Type B pancreatic cell (in vitro differentiated cells): ENCODE results near the gene PPP1R13L. TPM values are rescaled to one million over a fixed set of nuclear protein-coding genes. Genes with fewer than 3 reads are reported as not detected.
"Not testable (repeated sequence)": the region's sequence is repeated elsewhere in the genome, so short reads cannot be mapped to it uniquely, and the experiment has no call there.

Source experiments
- DNase-seq: peaks from one replicate; pipeline ENCODE4 v3.0.0; 2021; ENCODE audit warnings: mixed read lengths; ENCODE audit not compliant: unreplicated experiment; ENCODE audit errors: extremely low spot score
- H3K27ac Mint-ChIP-seq: 2 replicates; pipeline ENCODE4 v1.8.0; 2021; ENCODE audit warnings: mild to moderate bottlenecking, mixed read lengths
- H3K27me3 Mint-ChIP-seq: 2 replicates; pipeline ENCODE4 v1.8.0; 2021; ENCODE audit warnings: mixed read lengths
- H3K36me3 Mint-ChIP-seq: 2 replicates; pipeline ENCODE4 v1.8.0; 2021; ENCODE audit warnings: mixed read lengths
- H3K4me1 Mint-ChIP-seq: one replicate; pipeline ENCODE4 v1.8.0; 2021; ENCODE audit warnings: mixed read lengths; ENCODE audit not compliant: unreplicated experiment
- H3K4me3 Mint-ChIP-seq: 2 replicates; pipeline ENCODE4 v1.8.0; 2021; ENCODE audit warnings: mild to moderate bottlenecking, mixed read lengths
- H3K9me3 Mint-ChIP-seq: 2 replicates; pipeline ENCODE4 v1.8.0; 2021; ENCODE audit warnings: mixed read lengths
- total RNA-seq: library from RNA; stranded (reverse); gene quantifications from 2 replicates; pipeline ENCODE4 v1.2.1, GENCODE V29; 2021; ENCODE audit warnings: low replicate concordance
- TF ChIP-seq, protein P1 (sequence below): fragments of 200-600 bp; sonication (generic); conservative IDR thresholded peaks from 2 replicates; pipeline ENCODE4 v1.5.0; 2021; ENCODE audit warnings: antibody characterized with exemption, mild to moderate bottlenecking

PPP1R13L gene
- total RNA-seq, 1 donor from 2014 or later = 38.6 TPM

DNA sequence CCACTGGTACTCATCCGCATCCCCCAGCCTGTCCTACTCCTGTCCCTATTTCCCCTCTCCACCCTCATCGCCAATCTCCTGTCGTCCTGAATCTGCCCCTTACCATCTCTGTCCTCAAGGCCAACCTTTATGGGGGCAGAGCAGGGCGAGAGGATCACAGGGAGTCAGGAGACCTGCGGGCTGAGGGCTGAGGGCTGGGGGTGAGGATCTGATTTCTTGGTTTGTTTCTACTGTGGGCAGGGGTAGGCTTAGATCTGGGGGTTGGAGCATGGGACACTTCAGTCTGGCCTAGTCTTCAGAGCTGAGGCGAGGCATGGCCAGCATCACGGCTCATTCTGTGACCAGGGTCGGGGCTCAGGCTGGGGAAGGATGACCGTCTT is 35.4 kb upstream of the PPP1R13L start:
- no peaks in the 10 kb centered on the region for H3K36me3 Mint-ChIP-seq
- DNase-seq = no peak
- peak overlapping the region; percentile 86 for H3K4me3 Mint-ChIP-seq
- no peaks in the 10 kb centered on the region for H3K9me3 Mint-ChIP-seq
- peaks cover 18% of the 10 kb centered on the region for H3K4me1 Mint-ChIP-seq
- TF ChIP-seq, protein P1, sequence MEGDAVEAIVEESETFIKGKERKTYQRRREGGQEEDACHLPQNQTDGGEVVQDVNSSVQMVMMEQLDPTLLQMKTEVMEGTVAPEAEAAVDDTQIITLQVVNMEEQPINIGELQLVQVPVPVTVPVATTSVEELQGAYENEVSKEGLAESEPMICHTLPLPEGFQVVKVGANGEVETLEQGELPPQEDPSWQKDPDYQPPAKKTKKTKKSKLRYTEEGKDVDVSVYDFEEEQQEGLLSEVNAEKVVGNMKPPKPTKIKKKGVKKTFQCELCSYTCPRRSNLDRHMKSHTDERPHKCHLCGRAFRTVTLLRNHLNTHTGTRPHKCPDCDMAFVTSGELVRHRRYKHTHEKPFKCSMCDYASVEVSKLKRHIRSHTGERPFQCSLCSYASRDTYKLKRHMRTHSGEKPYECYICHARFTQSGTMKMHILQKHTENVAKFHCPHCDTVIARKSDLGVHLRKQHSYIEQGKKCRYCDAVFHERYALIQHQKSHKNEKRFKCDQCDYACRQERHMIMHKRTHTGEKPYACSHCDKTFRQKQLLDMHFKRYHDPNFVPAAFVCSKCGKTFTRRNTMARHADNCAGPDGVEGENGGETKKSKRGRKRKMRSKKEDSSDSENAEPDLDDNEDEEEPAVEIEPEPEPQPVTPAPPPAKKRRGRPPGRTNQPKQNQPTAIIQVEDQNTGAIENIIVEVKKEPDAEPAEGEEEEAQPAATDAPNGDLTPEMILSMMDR = no peak
- H3K27ac Mint-ChIP-seq = peak overlapping the region; percentile 82
- H3K27me3 Mint-ChIP-seq = peaks cover under 1% of the 10 kb centered on the region

DNA sequence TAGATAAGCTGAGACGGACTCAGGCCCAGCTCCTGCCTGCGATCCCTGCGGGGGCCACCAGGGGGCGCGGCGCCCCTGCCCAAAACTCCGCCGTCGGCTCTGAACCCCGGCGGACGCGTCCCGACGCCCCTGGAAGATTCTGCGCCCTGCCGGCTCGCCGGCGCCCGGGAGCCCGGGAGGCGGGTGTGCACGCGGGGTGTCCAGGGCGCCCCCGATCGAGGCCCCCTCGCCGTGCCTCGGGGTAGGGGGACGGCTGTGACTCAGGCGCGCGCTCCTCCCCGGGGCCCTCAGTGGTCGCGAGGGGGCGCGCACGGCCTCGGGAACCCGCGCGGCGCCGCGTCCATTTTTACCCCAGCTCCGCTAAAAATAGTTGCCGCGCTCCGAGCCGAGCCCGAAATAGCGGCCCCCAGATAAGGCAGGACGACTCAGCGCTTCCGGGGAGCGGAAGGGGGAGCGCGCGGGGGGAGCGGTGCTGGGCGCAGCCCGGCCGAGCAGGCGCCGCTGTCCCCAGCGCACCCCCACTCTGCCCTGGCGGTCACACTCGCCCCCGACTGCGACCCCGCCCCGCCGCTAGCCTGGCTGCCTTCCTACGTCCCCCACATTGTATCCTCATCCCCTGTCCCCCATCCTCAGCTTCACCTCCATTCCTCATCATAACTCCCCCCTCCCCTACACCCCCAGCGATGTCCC is 34.8 kb upstream of the PPP1R13L start:
- Mint-ChIP-seq H3K27ac (peak overlapping the region; percentile 82), H3K4me1 (peaks cover 16% of the 10 kb centered on the region)

DNA sequence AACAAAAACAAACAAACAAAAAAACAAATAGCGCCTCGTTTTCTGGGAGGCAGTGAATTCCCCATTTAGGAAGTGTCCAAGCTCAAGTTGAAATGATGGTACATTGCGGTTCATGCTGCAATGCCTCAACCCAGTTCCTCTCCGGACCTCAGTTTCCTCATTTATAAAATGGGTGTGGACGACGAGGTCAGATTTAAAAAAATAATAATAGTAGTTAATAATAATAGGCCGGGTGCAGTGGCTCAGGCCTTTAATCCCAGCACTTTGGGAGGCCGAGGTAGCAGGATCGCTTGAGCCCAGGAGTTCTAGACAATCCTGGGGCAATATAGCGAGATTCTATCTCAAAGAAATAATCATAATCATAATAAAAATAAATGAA is 34.3 kb upstream of the PPP1R13L start:
- TF ChIP-seq, protein P1 = no peak
- no peaks in the 10 kb centered on the region for H3K36me3 Mint-ChIP-seq
- H3K9me3 Mint-ChIP-seq = no peaks in the 10 kb centered on the region
- peaks cover 12% of the 10 kb centered on the region for H3K4me1 Mint-ChIP-seq
- DNase-seq = no peak
- no peak overlapping the region for H3K4me3 Mint-ChIP-seq
- H3K27me3 Mint-ChIP-seq = peaks cover 3% of the 10 kb centered on the region
- no peak overlapping the region for H3K27ac Mint-ChIP-seq

More for the DNA sequence above, 34.8 kb upstream of the PPP1R13L start:
- DNase-seq = peak; percentile 89
- Mint-ChIP-seq H3K36me3 (no peaks in the 10 kb centered on the region), H3K4me3 (peak overlapping the region; percentile 86), H3K9me3 (no peaks in the 10 kb centered on the region), H3K27me3 (peaks cover 3% of the 10 kb centered on the region)
- TF ChIP-seq, protein P1 = peak; percentile 100

DNA sequence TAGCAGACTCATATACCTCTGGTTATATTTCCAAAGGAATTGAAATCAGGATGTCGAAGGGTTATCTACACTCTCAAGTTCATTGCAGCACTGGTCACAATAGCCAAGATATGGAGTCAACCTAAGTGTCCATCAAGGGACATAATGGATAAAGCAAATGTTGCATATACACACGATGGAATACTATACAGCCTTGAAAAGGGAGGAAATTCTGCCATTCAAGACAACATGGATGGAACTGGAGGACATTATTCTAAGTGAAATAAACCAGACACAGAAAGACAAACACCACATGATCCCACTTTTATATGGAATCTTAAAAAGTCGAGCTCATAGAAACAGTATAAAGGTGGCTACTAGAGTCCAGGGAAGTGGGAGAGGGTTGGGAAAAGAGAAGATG is 32.5 kb upstream of the PPP1R13L start:
- peaks cover 8% of the 10 kb centered on the region for H3K4me1 Mint-ChIP-seq
- no peak for DNase-seq
- H3K4me3 Mint-ChIP-seq = peak overlapping the region; percentile 58
- peaks cover 3% of the 10 kb centered on the region for H3K27me3 Mint-ChIP-seq
- no peak overlapping the region for H3K27ac Mint-ChIP-seq
- no peaks in the 10 kb centered on the region for H3K9me3 Mint-ChIP-seq
- TF ChIP-seq, protein P1 = no peak
- no peaks in the 10 kb centered on the region for H3K36me3 Mint-ChIP-seq

DNA sequence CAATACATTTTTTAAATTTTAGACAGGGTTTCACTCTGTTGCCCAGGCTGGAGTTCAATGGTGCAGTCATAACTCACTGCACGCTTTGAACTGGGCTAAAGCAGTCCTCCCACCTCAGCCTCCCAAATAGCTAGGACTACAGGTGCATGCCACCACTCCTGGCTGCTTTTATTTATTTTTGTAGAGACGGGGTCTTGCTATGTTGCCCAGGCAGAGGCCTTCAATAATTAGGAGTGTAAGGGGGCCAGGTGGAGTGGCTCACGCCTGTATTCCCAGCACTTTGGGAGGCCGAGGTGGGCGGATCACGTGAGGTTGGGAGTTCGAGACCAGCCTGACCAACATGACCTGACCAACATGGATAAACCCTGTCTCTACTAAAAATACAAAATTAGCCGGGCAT is 27.7 kb upstream of the PPP1R13L start:
- not testable (repeated sequence) for H3K9me3 Mint-ChIP-seq, DNase-seq, H3K36me3 Mint-ChIP-seq, H3K27ac Mint-ChIP-seq, H3K4me3 Mint-ChIP-seq, H3K4me1 Mint-ChIP-seq
- H3K27me3 Mint-ChIP-seq = peaks cover 12% of the 10 kb centered on the region

DNA sequence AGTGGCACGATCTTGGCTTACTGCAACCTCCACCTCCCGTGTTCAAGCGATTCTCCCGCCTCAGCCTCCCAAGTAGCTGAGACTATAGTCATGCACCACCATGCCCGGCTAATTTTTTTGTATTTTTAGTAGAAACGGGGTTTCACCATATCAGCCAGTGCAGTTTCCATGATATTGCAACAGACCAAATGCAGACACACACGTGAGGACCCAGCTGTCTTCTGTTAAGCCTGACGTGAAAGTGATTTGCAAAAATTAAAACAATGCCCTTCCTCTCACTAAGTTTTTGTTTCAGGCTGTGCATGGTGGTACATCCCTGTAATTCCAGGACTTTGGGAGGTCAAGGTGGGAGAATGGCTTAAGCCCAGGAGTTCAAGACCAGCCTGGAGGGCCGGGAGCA is 26.1 kb upstream of the PPP1R13L start:
- H3K9me3 Mint-ChIP-seq, H3K27ac Mint-ChIP-seq, H3K4me3 Mint-ChIP-seq: not testable (repeated sequence)

DNA sequence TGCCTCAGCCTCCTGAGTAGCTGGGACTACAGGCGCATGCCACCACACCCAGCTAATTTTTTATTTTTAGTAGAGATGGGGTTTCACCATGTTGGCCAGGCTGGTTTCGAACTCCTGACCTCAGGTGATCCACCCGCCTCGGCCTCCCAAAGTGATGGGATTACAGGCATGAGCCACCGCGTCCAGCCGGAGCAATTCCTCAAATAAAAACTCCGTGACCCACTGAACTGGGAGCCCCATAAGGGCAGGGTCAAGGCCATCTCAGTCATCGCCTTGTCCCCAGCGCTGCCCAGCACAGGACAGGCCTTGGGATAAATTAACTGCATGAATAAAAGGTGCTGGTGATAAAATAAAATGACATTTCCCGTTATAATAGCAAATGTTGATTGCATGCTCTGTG is 25.0 kb upstream of the PPP1R13L start:
- not testable (repeated sequence) for H3K27ac Mint-ChIP-seq, DNase-seq, H3K4me3 Mint-ChIP-seq, H3K4me1 Mint-ChIP-seq, H3K36me3 Mint-ChIP-seq, H3K9me3 Mint-ChIP-seq
- H3K27me3 Mint-ChIP-seq = peaks cover 11% of the 10 kb centered on the region

More for the DNA sequence above, 26.1 kb upstream of the PPP1R13L start:
- H3K36me3 Mint-ChIP-seq, H3K4me1 Mint-ChIP-seq, DNase-seq: not testable (repeated sequence)
- H3K27me3 Mint-ChIP-seq = peaks cover 14% of the 10 kb centered on the region
